ENCODE data around the gene BACE2.
"Not testable (repeated sequence)": the region's sequence is repeated elsewhere in the genome, so short reads cannot be mapped to it uniquely, and the experiment has no call there.

The BACE2 gene

DNA sequence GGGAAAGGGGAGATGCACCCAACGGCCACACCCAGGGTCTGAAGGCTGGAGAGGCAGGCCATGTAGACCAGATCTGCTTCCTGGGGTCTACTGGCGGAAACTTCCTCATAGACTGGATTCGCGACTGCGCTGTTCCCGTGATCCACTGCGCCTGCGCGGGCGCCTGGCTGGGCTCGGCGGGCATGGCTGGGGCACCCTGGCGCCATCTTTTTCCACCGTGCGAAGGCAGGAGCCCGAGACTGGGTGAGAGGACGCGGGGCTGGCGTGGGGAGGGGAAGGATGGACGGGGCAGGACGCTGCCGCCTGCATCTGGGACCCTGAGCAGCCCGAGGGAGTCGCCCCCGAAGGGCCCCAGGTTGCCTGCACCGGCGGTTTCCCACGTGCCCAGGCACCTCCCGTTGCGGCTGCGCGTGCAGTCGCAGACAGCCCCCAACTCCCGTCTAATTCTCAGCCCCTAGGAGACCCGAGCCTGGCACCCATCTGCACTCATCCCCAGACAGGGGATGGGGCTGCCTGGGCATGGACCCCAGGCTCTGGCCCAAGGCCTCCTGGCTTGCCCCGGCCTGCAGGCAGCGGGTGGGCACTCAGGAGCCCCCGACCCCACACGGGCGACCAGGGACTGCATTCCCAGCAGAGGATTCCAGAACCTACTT, 136.2 kb downstream of the BACE2 start:
- no peaks in the 10 kb centered on the region for H3K36me3 ChIP-seq (ENCODE audit: control insufficient read depth in 4 of 4, insufficient read depth in 4 of 4, low read length in 3 of 4)
- POLR2A ChIA-PET: no interaction called here
- DNase-seq: no peak
- H3K27me3 ChIP-seq (replicated peaks in 2 of 5; ENCODE audit: control insufficient read depth in 4 of 5, insufficient read depth in 5 of 5, low read length in 4 of 5): peaks cover 0 to 8% (median 4%) of the 10 kb centered on the region in 5 experiments
- WGBS (ENCODE audit: insufficient coverage): 96% methylated on average over 28 of the region's 40 CpGs
- CTCF ChIA-PET: no interaction called here
- no peak overlapping the region for H3K4me3 ChIP-seq (ENCODE audit: control insufficient read depth in 1 of 7, extremely low read depth in 1 of 7, insufficient read depth in 4 of 7, low read depth in 2 of 7, low read length in 6 of 7)
- H3K4me1 ChIP-seq (ENCODE audit: control extremely low read depth in 1 of 4, control insufficient read depth in 4 of 4, insufficient read depth in 4 of 4, low read length in 3 of 4): no peaks in the 10 kb centered on the region
- H3K27ac ChIP-seq (ENCODE audit: insufficient read depth in 1 of 2, low read depth in 1 of 2, low read length in 2 of 2, poor library complexity in 1 of 2, severe bottlenecking in 2 of 2): no peak overlapping the region
- H3K9me3 ChIP-seq (ENCODE audit: control extremely low read depth in 1 of 5, control insufficient read depth in 4 of 5, insufficient read depth in 2 of 5, low read depth in 1 of 5, low read length in 4 of 5): peaks cover 2 to 6% (median 4%) of the 10 kb centered on the region in 5 experiments

DNA sequence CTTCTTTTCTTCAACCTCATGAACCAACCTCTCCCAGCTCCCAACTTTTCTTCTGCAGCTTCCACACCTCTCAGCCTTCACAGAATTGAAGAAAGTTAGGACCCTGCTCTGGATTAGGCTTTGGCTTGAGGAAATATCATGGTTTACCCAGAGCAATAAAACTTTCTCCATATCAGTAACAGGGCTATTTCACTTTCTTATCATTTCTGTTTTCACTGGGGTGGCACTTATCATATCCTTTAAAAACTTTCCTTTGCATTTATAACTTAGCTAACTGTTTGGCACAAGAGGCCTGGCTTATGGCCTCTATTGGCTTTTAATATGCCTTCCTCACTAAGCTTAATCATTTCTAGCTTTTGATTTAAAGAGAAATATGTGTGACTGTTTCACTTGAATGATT, 139.3 kb downstream of the BACE2 start:
- Histone ChIP-seq H3K4me1 (ENCODE audit: control extremely low read depth in 1 of 4, control insufficient read depth in 4 of 4, insufficient read depth in 4 of 4, low read length in 3 of 4) (no peaks in the 10 kb centered on the region), H3K27ac (ENCODE audit: insufficient read depth in 1 of 2, low read depth in 1 of 2, low read length in 2 of 2, poor library complexity in 1 of 2, severe bottlenecking in 2 of 2) (no peak overlapping the region), H3K36me3 (ENCODE audit: control insufficient read depth in 4 of 4, insufficient read depth in 4 of 4, low read length in 3 of 4) (no peaks in the 10 kb centered on the region), H3K27me3 (replicated peaks in 2 of 5; ENCODE audit: control insufficient read depth in 4 of 5, insufficient read depth in 5 of 5, low read length in 4 of 5) (peaks cover 0 to 26% (median 6%) of the 10 kb centered on the region in 5 experiments), H3K9me3 (ENCODE audit: control extremely low read depth in 1 of 5, control insufficient read depth in 4 of 5, insufficient read depth in 2 of 5, low read depth in 1 of 5, low read length in 4 of 5) (peaks cover 2 to 6% (median 3%) of the 10 kb centered on the region in 5 experiments), H3K4me3 (ENCODE audit: control insufficient read depth in 1 of 7, extremely low read depth in 1 of 7, insufficient read depth in 4 of 7, low read depth in 2 of 7, low read length in 6 of 7) (no peak overlapping the region)
- ChIA-PET POLR2A (no interaction called here), CTCF (interaction anchor here (0.9 kb wide), 1 partner anchor 23 kb away, joined by 3 read pairs; no protein-coding TSS in a partner anchor)
- DNase-seq: no peak

DNA sequence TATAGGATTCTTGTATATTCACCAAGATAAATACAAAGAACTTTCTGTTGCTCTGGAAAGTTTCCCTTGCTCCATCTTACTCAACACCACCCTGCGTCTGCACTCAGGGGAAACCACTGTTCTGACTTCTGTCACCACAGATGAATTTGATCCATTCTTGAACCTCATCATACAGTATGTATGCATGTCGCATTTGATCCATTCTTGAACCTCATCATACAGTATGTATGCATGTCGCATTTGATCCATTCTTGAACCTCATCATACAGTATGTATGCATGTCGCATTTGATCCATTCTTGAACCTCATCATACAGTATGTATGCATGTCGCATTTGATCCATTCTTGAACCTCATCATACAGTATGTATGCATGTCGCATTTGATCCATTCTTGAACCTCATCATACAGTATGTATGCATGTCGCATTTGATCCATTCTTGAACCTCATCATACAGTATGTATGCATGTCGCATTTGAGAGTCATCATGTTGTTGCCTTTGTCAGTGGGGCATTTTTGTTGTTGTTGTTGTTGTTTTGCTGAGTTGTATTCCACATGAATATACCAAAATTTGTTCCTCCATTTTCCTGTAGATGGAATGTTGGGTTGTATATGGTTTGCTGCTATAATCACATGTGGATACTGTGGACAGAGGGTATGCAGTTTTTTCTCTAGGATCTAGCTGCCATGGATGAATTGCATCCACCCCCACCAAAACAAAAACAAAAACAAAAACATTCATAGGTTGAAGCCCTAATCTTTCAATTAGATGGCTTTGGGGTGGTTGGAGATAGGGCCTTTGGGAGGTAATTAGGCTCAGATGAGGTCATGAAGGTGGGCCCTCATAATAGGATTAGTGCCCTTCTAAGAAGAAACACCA, 145.6 kb downstream of the BACE2 start:
- H3K36me3 ChIP-seq (ENCODE audit: control insufficient read depth in 4 of 4, insufficient read depth in 4 of 4, low read length in 3 of 4); DNase-seq; POLR2A ChIA-PET; H3K9me3 ChIP-seq (ENCODE audit: control extremely low read depth in 1 of 5, control insufficient read depth in 4 of 5, insufficient read depth in 2 of 5, low read depth in 1 of 5, low read length in 4 of 5); H3K27ac ChIP-seq (ENCODE audit: insufficient read depth in 1 of 2, low read depth in 1 of 2, low read length in 2 of 2, poor library complexity in 1 of 2, severe bottlenecking in 2 of 2); H3K4me3 ChIP-seq (ENCODE audit: control insufficient read depth in 1 of 7, extremely low read depth in 1 of 7, insufficient read depth in 4 of 7, low read depth in 2 of 7, low read length in 6 of 7): not testable (repeated sequence)
- Histone ChIP-seq H3K4me1 (ENCODE audit: control extremely low read depth in 1 of 4, control insufficient read depth in 4 of 4, insufficient read depth in 4 of 4, low read length in 3 of 4) (peaks cover 2 to 15% (median 8%) of the 10 kb centered on the region in 4 experiments), H3K27me3 (replicated peaks in 2 of 5; ENCODE audit: control insufficient read depth in 4 of 5, insufficient read depth in 5 of 5, low read length in 4 of 5) (peaks cover 0 to 64% (median 20%) of the 10 kb centered on the region in 5 experiments)
- CTCF ChIA-PET: interaction anchor here (0.9 kb wide), 1 partner anchor 30 kb away, joined by 3 read pairs; no protein-coding TSS in a partner anchor
- no CpG with 5 or more reads among the region's 8 CpGs for WGBS (ENCODE audit: insufficient coverage)

DNA sequence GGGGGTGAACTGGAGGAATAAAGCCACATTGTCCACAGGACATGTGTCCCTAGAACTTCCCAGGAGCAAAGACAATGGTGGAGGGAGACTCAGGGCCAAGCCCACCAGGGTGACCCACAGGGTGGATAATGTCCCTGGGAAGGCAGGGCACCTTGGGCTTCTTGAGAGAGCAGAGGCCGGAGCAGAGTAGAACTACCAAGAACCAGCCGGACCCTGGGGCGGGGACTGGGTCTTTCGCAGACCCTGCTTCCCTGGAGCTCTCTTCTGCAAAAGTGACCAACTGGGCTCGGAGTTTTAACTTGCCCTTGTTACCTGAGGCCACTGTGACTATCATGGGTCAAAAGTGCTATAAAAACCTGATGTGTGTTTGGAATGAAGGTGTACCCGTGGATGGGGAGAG, 147.8 kb downstream of the BACE2 start:
- Histone ChIP-seq H3K27me3 (replicated peaks in 2 of 5; ENCODE audit: control insufficient read depth in 4 of 5, insufficient read depth in 5 of 5, low read length in 4 of 5) (peaks cover 0 to 44% (median 19%) of the 10 kb centered on the region in 5 experiments), H3K4me3 (ENCODE audit: control insufficient read depth in 1 of 7, extremely low read depth in 1 of 7, insufficient read depth in 4 of 7, low read depth in 2 of 7, low read length in 6 of 7) (no peak overlapping the region), H3K4me1 (ENCODE audit: control extremely low read depth in 1 of 4, control insufficient read depth in 4 of 4, insufficient read depth in 4 of 4, low read length in 3 of 4) (peaks cover 2 to 15% (median 8%) of the 10 kb centered on the region in 4 experiments), H3K9me3 (ENCODE audit: control extremely low read depth in 1 of 5, control insufficient read depth in 4 of 5, insufficient read depth in 2 of 5, low read depth in 1 of 5, low read length in 4 of 5) (no peaks in the 10 kb centered on the region), H3K36me3 (ENCODE audit: control insufficient read depth in 4 of 4, insufficient read depth in 4 of 4, low read length in 3 of 4) (no peaks in the 10 kb centered on the region), H3K27ac (ENCODE audit: insufficient read depth in 1 of 2, low read depth in 1 of 2, low read length in 2 of 2, poor library complexity in 1 of 2, severe bottlenecking in 2 of 2) (no peak overlapping the region)
- ChIA-PET POLR2A (no interaction called here), CTCF (interaction anchor here (1.6 kb wide), 1 partner anchor 19 kb away, joined by 3 read pairs; no protein-coding TSS in a partner anchor)
- no peak for DNase-seq
- 98% methylated on average over 5 of the region's 6 CpGs for WGBS (ENCODE audit: insufficient coverage)

DNA sequence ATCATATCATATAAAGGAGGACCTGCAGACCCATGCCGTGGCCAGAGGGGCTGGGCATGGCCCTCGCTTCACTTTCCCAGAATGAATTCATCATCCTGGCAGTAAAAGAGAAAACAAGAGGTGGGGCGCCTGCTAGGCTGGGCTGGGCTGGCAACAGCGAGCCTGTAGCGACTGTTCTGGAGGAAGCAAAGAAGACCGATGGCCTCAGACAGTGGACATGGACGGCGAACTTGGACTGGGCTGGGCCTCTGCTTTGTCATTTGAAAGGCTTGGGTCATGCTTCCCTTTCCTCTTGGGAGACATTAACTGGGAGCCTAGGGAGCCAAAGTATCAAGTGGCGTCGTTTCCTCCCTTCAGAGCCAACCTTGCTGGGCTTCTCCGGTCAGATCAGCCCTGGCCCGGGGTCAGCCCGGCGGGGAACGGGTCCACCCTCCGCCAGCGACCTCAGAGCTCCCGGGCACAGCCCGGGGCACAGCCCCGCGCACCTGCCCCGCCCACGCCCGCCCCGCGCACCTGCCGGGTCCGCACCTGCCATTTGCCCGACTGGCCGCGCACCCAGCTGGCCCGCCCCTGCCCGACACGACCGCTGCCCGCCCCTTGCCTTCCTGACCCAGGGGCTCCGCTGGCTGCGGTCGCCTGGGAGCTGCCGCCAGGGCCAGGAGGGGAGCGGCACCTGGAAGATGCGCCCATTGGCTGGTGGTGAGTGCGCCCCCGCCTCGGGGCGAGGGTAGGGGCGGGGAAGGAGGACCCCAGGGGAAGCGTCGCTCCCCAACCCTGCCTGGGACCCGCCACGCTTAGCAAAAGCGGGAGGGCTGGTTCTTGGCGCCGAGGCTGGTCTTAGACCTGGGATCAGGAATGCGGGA, 148.5 kb downstream of the BACE2 start, which contains the start of gene FAM3B:
FAM3B (plus strand) TSS at position 602 of the 863 bp plus-strand sequence; CDS start at position 681, 79 bp downstream.
- WGBS (ENCODE audit: insufficient coverage): 11% methylated on average over 43 of the region's 55 CpGs
- Histone ChIP-seq H3K4me1 (ENCODE audit: control extremely low read depth in 1 of 4, control insufficient read depth in 4 of 4, insufficient read depth in 4 of 4, low read length in 3 of 4) (peaks cover 2 to 15% (median 8%) of the 10 kb centered on the region in 4 experiments), H3K9me3 (ENCODE audit: control extremely low read depth in 1 of 5, control insufficient read depth in 4 of 5, insufficient read depth in 2 of 5, low read depth in 1 of 5, low read length in 4 of 5) (no peaks in the 10 kb centered on the region), H3K36me3 (ENCODE audit: control insufficient read depth in 4 of 4, insufficient read depth in 4 of 4, low read length in 3 of 4) (no peaks in the 10 kb centered on the region), H3K27me3 (replicated peaks in 2 of 5; ENCODE audit: control insufficient read depth in 4 of 5, insufficient read depth in 5 of 5, low read length in 4 of 5) (peaks cover 0 to 44% (median 19%) of the 10 kb centered on the region in 5 experiments), H3K27ac (ENCODE audit: insufficient read depth in 1 of 2, low read depth in 1 of 2, low read length in 2 of 2, poor library complexity in 1 of 2, severe bottlenecking in 2 of 2) (no peak within 1 kb of the TSS), H3K4me3 (ENCODE audit: control insufficient read depth in 1 of 7, extremely low read depth in 1 of 7, insufficient read depth in 4 of 7, low read depth in 2 of 7, low read length in 6 of 7) (peak within 1 kb of the TSS; percentile 1 to 74 (median 34))
- CTCF ChIA-PET: interaction anchor here (1.6 kb wide), 1 partner anchor 18 kb away, joined by 3 read pairs; no protein-coding TSS in a partner anchor
- POLR2A ChIA-PET: no interaction called here
- DNase-seq: peak; percentile 17 to 40 (median 30)

DNA sequence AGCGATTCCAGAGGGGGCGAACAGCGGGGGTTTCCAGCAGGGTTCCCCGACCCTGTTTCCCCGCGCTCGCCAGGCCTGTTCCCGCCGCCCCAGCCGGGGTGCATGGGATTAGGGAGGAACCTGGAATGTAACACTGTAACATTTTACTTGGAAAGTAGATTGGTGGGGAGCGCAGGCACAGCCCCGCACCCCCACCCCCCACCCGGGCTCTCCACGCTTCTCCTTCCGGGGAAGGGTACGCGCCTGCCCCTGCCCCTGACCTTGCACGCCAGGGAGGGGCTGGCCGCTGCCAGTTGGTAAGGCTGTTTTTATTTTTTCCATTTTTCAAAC, 149.1 kb downstream of the BACE2 start:
- Histone ChIP-seq H3K27ac (ENCODE audit: insufficient read depth in 1 of 2, low read depth in 1 of 2, low read length in 2 of 2, poor library complexity in 1 of 2, severe bottlenecking in 2 of 2) (no peak overlapping the region), H3K27me3 (replicated peaks in 2 of 5; ENCODE audit: control insufficient read depth in 4 of 5, insufficient read depth in 5 of 5, low read length in 4 of 5) (peaks cover 0 to 38% (median 19%) of the 10 kb centered on the region in 5 experiments), H3K9me3 (ENCODE audit: control extremely low read depth in 1 of 5, control insufficient read depth in 4 of 5, insufficient read depth in 2 of 5, low read depth in 1 of 5, low read length in 4 of 5) (no peaks in the 10 kb centered on the region), H3K4me1 (ENCODE audit: control extremely low read depth in 1 of 4, control insufficient read depth in 4 of 4, insufficient read depth in 4 of 4, low read length in 3 of 4) (peaks cover 2 to 15% (median 8%) of the 10 kb centered on the region in 4 experiments), H3K36me3 (ENCODE audit: control insufficient read depth in 4 of 4, insufficient read depth in 4 of 4, low read length in 3 of 4) (no peaks in the 10 kb centered on the region), H3K4me3 (ENCODE audit: control insufficient read depth in 1 of 7, extremely low read depth in 1 of 7, insufficient read depth in 4 of 7, low read depth in 2 of 7, low read length in 6 of 7) (peak overlapping the region; percentile 1 to 74 (median 34))
- DNase-seq: no peak
- WGBS (ENCODE audit: insufficient coverage): 7% methylated on average over 12 of the region's 19 CpGs
- CTCF ChIA-PET: no interaction called here
- POLR2A ChIA-PET: no interaction called here

All from common myeloid progenitor, CD34-positive (primary cell).